Frontal cortex (tissue), 4 donors: ENCODE measurements around the gene HK2. TPM values are rescaled to one million over a fixed set of nuclear protein-coding genes. Genes with fewer than 3 reads are reported as not detected.

ENCODE experiments used
- DNase-seq, 2 donors: peaks; one replicate each; pipeline ENCODE4 v3.0.0; 2012; ENCODE audit warnings: low spot score in 2 of 2
- FAIRE-seq: peaks from 2 replicates; lab custom pipeline; 2012; peaks lifted over from hg19 to GRCh38; lab: Jason Lieb, UNC
- total RNA-seq: library from RNA; depleted of rRNA; stranded (reverse); fragments of >200 nt; gene quantifications from one replicate; pipeline ENCODE4 v1.2.3, GENCODE V29; 2014
- donor health status: control.
- donor health status: control.
- donor health status: control.

Gene HK2
- total RNA-seq, 1 donor from 2014 or later = 3.7 TPM

DNA sequence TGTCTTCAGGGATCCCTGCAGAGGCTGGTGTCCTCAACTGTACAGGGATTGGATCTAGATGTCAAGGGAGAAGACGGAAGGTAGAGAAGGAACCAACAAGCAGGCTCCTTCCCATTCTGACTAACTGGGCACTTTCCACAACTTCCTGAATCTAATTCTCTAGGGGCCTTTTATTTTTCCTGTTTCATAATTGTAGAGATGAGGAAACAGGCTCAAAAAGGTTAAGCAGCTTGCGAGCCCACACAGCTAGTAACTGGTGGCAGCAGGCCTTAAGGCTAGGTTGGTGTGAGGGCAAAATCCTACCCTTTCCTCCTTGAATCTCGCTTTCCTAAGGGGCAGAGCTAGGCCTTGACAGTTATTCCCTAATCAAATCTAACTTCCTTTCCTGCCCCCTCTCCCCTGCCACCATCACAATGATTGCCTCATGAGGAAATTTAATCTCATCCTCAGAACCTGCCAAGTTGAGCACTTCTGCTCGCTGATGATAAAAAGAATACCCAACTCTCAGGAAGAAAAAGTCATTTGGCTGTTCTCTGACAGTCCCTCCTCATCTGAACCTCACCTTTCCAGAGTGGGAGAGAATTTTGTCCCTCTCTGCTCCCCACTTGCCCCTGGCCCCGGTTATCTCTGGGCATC is 88.8 kb downstream of the HK2 start:
- FAIRE-seq = no peak
- no peak for DNase-seq

GRCh38 chr2:74924463-74925265 is 90.7 kb downstream of the HK2 start:
- DNase-seq (no peak), FAIRE-seq (no peak)

DNA sequence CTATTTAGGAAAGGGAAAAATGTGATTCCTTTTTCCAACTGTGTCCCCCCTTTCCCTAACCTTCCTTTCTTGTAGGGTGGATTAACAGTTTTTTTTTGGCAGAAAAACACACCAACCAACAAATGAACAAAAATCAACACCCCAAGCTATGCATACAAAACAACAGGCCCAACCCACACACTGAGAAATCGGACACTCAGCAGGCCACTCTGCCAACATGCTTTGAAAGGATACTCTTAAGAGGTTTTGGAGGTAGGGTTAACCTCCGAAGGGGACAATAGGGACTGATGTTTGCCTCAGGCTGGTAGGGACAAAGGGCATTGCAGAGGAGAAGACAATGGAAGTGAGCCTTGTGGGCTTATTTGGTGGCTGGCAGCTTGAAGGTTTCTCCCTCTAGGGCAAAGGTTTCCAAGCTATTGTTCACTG is 91.4 kb downstream of the HK2 start:
- no peak for DNase-seq
- FAIRE-seq = no peak

DNA sequence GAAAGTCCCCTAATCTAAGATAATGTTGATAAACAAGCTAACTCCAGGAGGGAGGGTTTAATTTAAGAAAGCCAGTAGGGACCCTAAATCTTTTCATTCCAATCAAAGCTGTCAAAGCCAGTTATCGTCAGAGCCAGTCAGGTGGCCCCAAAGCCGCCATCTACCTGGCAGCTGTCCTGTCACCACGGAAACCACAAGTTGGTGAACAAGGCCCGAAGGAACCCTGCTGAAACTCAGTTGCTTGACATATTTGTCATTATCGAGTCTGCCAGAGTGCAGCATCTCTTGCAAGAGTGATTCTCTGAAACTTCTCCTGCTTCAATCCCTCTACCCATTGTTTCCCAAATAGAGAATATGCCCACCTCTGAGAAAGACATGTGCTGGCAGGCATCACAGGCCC is 93.7 kb downstream of the HK2 start:
- DNase-seq (no peak), FAIRE-seq (no peak)

- DNase-seq (no peak), FAIRE-seq (no peak)
Observed at GRCh38 chr2:74930811-74931486, 97.0 kb downstream of the HK2 start.

GRCh38 chr2:74931940-74932339 is 98.0 kb downstream of the HK2 start:
- no peak for FAIRE-seq
- no peak for DNase-seq

GRCh38 chr2:74935975-74936391 is 102.1 kb downstream of the HK2 start:
- DNase-seq = no peak
- no peak for FAIRE-seq

DNA sequence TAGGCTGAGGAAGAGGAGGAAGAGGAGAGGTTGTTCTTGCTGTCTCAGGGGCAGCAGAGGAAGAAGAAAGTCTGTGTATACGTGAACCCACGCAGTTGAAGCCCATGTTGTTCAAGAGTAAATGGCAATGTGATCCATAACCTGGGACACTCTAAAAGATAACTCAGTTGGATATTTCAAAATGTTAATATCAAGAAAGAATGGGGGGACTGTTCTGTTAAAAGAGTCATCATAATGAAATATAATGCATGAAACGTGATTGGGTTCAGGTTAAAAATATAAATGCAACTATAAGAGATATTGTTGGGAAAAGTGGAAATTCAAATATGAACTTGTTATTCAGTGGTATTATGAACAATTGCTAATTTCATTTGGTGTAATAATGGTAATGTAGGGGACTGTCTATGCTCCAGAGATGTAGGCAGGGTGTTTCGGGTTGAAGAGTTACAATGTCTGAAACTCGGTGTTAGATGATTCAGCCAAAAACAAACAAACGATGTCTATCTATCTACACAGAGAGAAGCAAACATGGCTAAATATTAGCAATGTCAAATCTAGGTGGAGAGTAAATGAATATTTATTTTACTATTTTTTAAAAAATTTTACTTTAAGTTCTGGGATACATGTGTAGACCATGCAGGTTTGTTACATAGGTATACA is 103.4 kb downstream of the HK2 start:
- FAIRE-seq (no peak), DNase-seq (no peak)

DNA sequence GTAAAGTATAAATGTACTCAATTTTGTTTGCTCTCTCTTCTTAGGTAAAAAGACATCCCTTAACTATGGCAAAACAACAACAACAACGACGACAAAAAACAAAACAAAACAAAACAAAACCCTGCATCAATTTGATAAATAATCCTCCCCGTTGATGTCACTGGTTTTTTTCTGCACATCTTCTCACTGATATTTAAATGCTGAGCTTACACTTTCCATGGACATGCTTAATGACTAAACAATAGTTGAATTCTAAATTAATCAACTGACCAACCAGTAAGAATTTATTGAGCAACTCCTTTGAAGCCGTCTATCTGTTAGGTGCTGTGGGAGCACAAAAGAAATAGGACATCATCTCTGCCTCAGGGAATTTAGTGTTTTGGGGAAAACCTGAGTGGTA is 104.3 kb downstream of the HK2 start:
- FAIRE-seq = no peak

GRCh38 chr2:74939919-74940812 is 106.2 kb downstream of the HK2 start:
- no peak for FAIRE-seq
- no peak for DNase-seq

More for the DNA sequence above, 104.3 kb downstream of the HK2 start:
- DNase-seq = no peak

- FAIRE-seq = no peak
Observed at GRCh38 chr2:74941284-74941683, 107.4 kb downstream of the HK2 start.

DNA sequence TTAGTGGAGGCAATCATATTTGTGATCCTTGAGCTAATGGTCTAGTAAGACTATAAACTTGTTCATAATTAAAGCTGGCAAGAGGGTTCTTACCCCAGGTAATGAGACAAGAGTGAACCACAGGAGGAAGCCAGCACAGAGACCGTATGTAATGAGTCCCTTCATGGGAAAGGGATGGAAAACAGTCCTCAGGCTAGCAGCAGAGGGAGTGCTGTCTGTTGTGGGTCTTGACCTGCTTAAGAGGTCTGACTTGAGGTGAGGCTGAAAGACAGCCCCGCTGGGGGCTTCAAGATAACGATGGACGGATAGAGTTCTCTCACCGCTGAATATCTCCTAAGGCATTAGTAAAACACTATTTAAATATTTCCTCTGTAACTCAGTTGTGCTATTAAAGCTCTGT is 108.3 kb downstream of the HK2 start:
- FAIRE-seq = no peak
- DNase-seq = no peak

More at GRCh38 chr2:74941284-74941683, 107.4 kb downstream of the HK2 start:
- DNase-seq = no peak

Other genes with a start within 250 kb of the HK2 start
- gene M1AP, start 185.8 kb upstream of the HK2 start, total RNA-seq = 0.41 TPM
- gene SEMA4F, start 179.9 kb upstream of the HK2 start, total RNA-seq = 14.7 TPM
- 17.1 TPM for gene POLE4, start 124.5 kb downstream of the HK2 start, total RNA-seq